ENCODE results near the gene P2RY12.

DNA sequence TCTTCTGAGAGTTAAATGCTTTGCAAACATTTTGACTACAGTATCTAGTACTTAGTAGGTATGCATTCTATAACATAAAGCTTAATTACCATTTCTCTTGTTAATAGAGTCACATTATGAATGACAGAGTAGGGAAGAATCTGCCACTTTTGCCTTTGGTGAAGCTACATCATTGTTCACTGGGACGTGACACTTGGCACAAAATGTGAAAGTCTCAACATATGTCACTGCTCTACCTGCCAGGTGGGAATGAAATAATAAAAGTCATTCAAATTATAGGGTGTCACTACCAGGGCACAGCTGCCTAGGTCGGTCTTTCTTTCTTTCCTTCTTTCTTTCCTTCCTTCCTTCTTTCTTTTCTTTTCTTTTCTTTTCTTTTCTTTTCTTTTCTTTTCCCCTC is 85.5 kb downstream of the P2RY12 start:
- TF ChIP-seq, protein P1, sequence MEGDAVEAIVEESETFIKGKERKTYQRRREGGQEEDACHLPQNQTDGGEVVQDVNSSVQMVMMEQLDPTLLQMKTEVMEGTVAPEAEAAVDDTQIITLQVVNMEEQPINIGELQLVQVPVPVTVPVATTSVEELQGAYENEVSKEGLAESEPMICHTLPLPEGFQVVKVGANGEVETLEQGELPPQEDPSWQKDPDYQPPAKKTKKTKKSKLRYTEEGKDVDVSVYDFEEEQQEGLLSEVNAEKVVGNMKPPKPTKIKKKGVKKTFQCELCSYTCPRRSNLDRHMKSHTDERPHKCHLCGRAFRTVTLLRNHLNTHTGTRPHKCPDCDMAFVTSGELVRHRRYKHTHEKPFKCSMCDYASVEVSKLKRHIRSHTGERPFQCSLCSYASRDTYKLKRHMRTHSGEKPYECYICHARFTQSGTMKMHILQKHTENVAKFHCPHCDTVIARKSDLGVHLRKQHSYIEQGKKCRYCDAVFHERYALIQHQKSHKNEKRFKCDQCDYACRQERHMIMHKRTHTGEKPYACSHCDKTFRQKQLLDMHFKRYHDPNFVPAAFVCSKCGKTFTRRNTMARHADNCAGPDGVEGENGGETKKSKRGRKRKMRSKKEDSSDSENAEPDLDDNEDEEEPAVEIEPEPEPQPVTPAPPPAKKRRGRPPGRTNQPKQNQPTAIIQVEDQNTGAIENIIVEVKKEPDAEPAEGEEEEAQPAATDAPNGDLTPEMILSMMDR (conservative IDR thresholded peaks at IDR 0.05; ENCODE audit: low read length), result no peak
- TF ChIP-seq EZH2phosphoT487 (IDR thresholded peaks at IDR 0.05; ENCODE audit: borderline replicate concordance, low read depth, low read length), result no peak

Measured in OCI-LY7 (cell line).